IgD-negative memory B cell (primary cell): Measurements from ENCODE around the gene GPER1. TPM values are rescaled to one million over a fixed set of nuclear protein-coding genes. Genes with fewer than 3 reads are reported as not detected.
A peak's percentile ranks its signal among the peaks of the same experiment; 100 is the strongest.
"Not testable (repeated sequence)": the region's sequence is repeated elsewhere in the genome, so short reads cannot be mapped to it uniquely, and the experiment has no call there.

Experiments
- H3K27ac Mint-ChIP-seq, 3 donors: one replicate each; pipeline ENCODE4 v1.8.0; 2020 to 2022; ENCODE audit warnings: mild to moderate bottlenecking in 3 of 3, mixed read lengths in 3 of 3, moderate library complexity in 1 of 3
- H3K27me3 Mint-ChIP-seq: one replicate; pipeline ENCODE4 v1.8.0; 2021; ENCODE audit warnings: mixed read lengths
- H3K36me3 Mint-ChIP-seq: one replicate; pipeline ENCODE4 v1.8.0; 2020; ENCODE audit warnings: mild to moderate bottlenecking, mixed read lengths
- H3K4me1 Mint-ChIP-seq, 3 donors: one replicate each; pipeline ENCODE4 v1.8.0; 2020 to 2022; ENCODE audit warnings: mixed read lengths in 3 of 3, mild to moderate bottlenecking in 1 of 3
- H3K4me3 Mint-ChIP-seq, 4 donors: one replicate each; pipeline ENCODE4 v1.8.0; 2020 to 2022; ENCODE audit warnings: mild to moderate bottlenecking in 4 of 4, mixed read lengths in 4 of 4, moderate library complexity in 3 of 4
- H3K9me3 Mint-ChIP-seq, 3 donors: one replicate each; pipeline ENCODE4 v1.8.0; 2020 to 2021; ENCODE audit warnings: mixed read lengths in 3 of 3, mild to moderate bottlenecking in 1 of 3
- polyA plus RNA-seq: library from polyadenylated mRNA; unstranded; fragments of 300-500 nt; fragmentation: Illumina TruSeq; gene quantifications from one replicate; pipeline ENCODE4 v1.2.3, GENCODE V29; 2021

Gene GPER1
- polyA plus RNA-seq, 1 donor from 2014 or later = 0.66 TPM

DNA sequence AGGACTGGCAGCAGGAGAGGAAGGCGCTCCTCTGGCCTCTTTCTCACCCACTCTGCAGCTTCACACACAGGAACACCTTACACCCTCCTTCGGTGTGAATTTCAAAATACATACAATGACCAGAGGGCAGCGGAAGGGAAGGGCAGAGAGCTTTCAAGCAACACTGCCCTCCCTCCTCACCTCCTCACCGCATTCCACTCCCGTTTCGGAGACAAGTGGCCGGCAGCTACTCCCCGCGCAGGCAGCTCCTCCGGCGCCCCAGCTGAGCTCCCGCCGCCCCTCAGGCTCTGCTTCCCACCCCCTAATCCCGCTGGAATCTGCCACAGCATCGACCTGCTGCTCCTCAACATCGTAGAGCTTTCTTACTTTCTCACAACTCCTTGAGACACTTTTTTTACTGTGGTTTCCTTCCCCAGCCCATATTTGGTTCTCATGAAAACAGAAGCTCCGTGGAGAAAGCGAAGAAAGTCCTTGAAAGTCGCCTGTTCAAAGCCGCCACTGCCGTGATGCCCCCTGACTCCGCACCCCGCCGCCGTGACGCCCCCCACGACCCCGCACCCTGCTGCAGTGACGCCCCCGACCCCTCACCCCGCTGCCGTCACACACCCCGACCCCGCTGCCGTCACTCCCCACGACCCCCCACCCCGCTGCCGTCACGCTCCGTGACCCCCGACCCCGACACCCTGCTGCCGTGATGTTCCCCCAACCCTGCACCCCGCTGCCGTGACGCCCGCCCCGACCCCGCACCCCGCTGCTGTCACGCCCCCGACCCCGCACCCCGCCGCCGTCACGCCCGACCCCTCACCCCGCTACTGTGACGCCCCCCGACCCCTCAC, 14.6 kb upstream of the GPER1 start:
- Mint-ChIP-seq H3K9me3 (no peaks in the 10 kb centered on the region), H3K4me3 (no peak overlapping the region), H3K36me3 (peaks cover 2% of the 10 kb centered on the region), H3K27me3 (no peaks in the 10 kb centered on the region), H3K4me1 (no peaks in the 10 kb centered on the region), H3K27ac (no peak overlapping the region)

DNA sequence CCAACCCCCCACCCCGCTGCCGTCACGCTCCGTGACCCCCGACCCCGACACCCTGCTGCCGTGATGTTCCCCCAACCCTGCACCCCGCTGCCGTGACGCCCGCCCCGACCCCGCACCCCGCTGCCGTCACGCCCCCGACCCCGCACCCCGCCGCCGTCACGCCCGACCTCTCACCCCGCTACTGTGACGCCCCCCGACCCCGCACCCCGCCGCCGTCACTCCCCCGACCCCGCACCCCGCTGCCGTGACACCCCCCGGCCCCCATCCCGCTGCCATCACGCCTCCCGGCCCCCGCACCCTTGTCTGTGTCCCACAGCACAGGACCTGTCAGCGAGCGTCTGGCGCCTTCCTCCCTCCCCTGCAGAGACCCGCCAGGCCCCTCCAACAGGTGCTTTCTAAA, 13.9 kb upstream of the GPER1 start:
- H3K9me3 Mint-ChIP-seq, H3K27me3 Mint-ChIP-seq, H3K27ac Mint-ChIP-seq, H3K4me3 Mint-ChIP-seq, H3K4me1 Mint-ChIP-seq, H3K36me3 Mint-ChIP-seq: not testable (repeated sequence)

DNA sequence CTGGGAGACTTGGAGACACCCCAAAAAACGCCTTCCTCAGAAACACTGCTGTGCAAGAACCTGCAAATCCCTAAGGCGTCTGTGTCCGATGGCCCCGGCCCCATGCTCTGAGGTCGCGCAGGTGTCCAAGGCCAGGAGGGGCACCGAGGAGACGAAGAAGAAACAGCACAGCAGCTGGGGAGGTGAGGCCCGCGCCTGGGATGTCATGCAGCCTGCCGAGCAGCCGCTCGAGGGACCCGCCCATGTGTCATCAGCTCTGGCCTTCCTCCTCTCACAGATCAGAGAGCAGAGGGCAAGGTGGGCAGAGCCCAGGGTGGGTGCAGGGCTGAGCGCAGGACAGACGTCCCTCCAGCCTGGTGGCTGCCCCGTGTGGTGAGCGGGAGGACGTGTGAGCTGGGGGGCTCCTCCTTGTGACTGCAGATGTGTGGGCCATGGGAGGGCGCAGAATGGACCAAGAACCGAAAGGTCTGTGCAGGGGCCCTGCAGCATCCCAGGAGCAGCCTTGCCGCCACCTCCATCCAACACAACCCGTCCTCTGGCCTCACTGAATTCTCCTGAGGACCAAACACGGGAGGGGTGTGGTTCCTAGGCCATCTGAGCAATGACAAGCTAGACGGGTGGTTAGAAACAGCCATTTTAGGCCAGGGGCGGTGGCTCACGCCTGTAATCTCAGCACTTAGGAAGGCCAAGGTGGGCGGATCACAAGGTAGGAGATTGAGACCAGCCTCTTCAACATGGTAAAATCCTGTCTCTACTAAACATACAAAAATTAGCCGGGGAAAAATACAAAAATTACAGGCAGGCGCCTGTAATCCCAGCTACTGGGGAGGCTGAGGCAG, 13.1 kb upstream of the GPER1 start:
- H3K27me3 Mint-ChIP-seq = no peaks in the 10 kb centered on the region
- H3K4me1 Mint-ChIP-seq = no peaks in the 10 kb centered on the region
- no peak overlapping the region for H3K4me3 Mint-ChIP-seq
- no peak overlapping the region for H3K27ac Mint-ChIP-seq
- peaks cover 2% of the 10 kb centered on the region for H3K36me3 Mint-ChIP-seq
- no peaks in the 10 kb centered on the region for H3K9me3 Mint-ChIP-seq

DNA sequence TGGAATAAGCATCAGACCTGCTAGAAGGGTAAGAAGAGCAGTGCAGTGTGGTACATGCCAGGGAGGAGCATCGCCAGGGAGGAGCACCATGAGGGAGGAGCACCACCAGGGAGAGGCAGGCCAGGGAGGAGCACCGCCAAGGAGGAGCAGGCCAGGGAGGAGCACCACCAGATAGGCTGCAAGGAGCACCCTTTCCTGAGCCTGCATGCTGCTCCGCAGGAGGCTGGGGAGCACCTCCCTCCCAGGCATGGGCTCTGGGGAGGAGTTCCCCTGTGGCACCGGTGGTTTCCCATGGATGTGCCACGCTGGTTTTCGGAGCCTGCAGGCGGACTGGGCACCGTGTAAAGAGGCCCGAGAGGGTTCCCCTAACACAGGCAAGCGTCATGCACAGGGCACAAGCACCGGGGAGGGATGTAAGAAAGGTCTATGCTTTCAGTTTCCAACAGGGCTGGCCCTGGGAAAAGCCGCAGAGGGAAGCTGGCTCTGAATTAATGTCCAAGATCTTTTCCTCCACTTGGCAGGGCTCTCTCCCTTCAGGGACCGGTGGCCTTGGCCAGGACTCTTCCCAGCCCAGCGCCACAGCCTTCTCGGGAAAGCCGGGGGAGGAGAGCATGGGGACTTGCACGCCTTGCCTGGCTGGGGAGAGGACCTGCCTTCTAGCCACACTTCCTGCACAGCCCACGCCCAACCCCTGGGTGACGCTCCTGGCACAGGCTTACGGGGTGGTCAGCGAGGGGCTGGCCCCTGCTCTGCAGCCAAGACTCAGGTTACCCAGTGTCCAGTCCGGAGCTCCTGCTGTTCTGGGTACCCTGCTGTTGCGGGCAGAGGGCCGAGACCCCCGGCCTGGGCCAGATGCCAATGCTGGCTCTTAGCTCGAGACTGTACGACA, 11.5 kb upstream of the GPER1 start:
- Mint-ChIP-seq H3K27me3 (no peaks in the 10 kb centered on the region), H3K4me1 (no peaks in the 10 kb centered on the region), H3K27ac (no peak overlapping the region), H3K9me3 (no peaks in the 10 kb centered on the region), H3K4me3 (no peak overlapping the region), H3K36me3 (no peaks in the 10 kb centered on the region)

DNA sequence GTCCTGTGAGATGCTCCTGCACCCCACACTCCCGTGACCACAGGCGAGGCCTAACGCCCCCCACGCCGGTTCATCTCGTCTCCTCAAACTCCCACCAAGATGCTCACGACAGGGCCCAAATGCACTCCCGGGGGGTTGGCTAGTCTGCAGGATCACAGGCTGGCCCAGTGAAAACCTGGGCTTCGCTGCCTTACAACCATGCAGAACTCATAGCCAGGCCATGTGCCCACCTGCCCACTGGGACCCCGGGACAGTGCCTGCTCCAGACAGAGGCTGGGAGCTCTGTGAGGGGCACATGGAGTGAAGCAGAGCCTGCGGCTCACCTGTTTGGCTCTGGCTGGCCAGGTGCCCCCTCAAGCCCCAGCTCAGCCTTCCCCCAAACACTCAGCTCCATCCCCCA, 9.4 kb upstream of the GPER1 start:
- H3K4me1 Mint-ChIP-seq = peaks cover 0 to 1% (median 0%) of the 10 kb centered on the region in 3 donors
- no peak overlapping the region for H3K4me3 Mint-ChIP-seq
- H3K36me3 Mint-ChIP-seq = peaks cover 1% of the 10 kb centered on the region
- H3K9me3 Mint-ChIP-seq = no peaks in the 10 kb centered on the region
- H3K27ac Mint-ChIP-seq = no peak overlapping the region
- H3K27me3 Mint-ChIP-seq = no peaks in the 10 kb centered on the region

DNA sequence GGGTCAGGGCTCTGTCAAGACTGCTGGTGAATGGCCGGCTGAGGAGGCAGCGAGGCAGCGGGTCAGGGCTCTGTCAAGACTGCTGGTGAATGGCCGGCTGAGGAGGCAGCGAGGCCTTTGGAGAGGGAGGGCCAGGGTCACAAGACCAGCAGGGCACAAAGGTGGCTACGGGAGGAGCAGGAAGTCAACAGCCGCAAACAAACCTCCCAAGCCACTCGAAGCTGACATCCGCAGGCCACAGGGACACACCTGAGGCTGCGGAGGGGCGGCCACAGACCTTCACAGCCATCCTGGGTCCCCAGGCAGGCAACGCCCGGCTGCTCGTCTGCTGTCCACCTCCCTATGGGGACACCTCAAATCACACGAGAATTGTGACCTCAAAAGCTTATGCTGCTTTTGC, 8.9 kb upstream of the GPER1 start:
- H3K4me3 Mint-ChIP-seq = no peak overlapping the region
- no peaks in the 10 kb centered on the region for H3K9me3 Mint-ChIP-seq
- H3K27me3 Mint-ChIP-seq = no peaks in the 10 kb centered on the region
- H3K4me1 Mint-ChIP-seq = peaks cover 0 to 1% (median 0%) of the 10 kb centered on the region in 3 donors
- H3K27ac Mint-ChIP-seq = no peak overlapping the region
- H3K36me3 Mint-ChIP-seq = peaks cover 1% of the 10 kb centered on the region

DNA sequence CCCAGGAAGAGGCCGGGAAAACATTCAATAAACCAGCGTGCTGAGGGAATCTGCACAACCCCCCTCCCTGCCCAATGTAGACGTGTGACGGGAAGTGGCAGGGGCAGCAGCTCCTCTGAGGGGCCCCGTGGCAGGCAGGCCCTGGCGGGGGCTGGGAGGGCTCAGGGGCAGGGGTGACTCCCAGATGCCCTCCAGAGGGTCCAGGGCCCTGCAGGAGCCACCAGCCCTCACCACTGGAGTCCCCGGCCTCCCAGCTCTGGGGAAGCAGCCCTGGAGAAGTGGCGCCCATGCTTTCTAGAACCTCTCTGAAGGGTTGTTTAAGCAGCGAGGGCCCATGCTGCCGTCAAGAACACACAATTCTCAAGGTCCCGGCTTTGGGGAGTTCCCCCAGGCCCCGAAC, 8.4 kb upstream of the GPER1 start:
- Mint-ChIP-seq H3K27me3 (no peaks in the 10 kb centered on the region), H3K27ac (no peak overlapping the region), H3K4me1 (peaks cover 0 to 1% (median 1%) of the 10 kb centered on the region in 3 donors), H3K36me3 (peaks cover 1% of the 10 kb centered on the region), H3K4me3 (no peak overlapping the region), H3K9me3 (no peaks in the 10 kb centered on the region)

DNA sequence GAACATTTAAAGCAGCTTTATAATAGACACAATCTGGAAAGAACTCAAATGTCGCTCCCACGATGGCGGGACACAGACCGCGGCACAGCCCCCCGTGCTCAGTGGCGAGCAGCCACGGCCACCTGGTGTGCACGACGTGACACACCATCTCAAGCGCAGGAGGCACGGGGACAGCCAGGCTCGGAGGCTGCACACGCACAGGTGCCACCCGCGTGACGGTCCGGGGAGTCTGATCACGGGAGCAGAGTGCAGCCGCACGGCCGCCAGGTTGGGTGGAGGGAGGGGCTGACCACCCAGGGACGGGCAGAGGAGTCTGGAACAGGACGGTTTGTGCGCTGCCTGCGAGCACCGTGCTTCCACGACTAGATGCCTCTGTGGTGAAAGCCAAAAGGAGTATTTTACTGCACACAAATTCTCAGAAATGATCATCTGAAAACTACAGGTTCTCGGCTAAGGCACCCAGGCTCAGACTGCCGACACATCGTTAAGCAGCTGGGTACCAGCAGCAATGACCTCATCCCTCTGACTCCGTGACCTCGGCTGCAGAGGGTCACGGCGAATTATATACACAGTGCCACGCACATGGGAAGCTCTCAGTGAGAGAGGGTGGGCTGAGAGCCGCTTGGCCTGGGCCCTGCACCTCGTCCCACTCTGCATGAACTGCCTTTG, 7.5 kb upstream of the GPER1 start:
- H3K27me3 Mint-ChIP-seq = no peaks in the 10 kb centered on the region
- no peaks in the 10 kb centered on the region for H3K9me3 Mint-ChIP-seq
- H3K4me3 Mint-ChIP-seq = no peak overlapping the region
- H3K27ac Mint-ChIP-seq = no peak overlapping the region
- H3K4me1 Mint-ChIP-seq = peaks cover 0 to 9% (median 6%) of the 10 kb centered on the region in 3 donors
- H3K36me3 Mint-ChIP-seq = peaks cover 1% of the 10 kb centered on the region

DNA sequence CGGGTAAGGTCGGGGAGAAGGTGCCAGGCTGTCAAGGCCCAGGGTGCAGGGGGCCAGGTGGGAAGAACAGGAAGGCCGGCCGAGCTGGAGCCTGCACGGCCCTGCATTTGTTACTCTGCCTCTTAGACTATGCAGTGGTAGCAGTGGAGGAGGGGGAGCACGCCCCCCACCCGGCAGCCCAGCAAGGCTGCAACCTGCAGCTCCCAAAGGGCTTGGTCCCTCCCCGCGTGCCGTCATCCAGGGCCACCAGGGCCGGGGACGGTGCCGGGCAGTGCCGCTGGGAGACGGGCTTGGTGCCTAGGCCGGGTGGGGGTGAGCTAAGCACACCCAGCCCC, 7.0 kb upstream of the GPER1 start:
- no peak overlapping the region for H3K27ac Mint-ChIP-seq
- H3K36me3 Mint-ChIP-seq = peaks cover 1% of the 10 kb centered on the region
- H3K27me3 Mint-ChIP-seq = no peaks in the 10 kb centered on the region
- peaks cover 2 to 11% (median 7%) of the 10 kb centered on the region in 3 donors for H3K4me1 Mint-ChIP-seq
- H3K4me3 Mint-ChIP-seq = no peak overlapping the region
- no peaks in the 10 kb centered on the region for H3K9me3 Mint-ChIP-seq

DNA sequence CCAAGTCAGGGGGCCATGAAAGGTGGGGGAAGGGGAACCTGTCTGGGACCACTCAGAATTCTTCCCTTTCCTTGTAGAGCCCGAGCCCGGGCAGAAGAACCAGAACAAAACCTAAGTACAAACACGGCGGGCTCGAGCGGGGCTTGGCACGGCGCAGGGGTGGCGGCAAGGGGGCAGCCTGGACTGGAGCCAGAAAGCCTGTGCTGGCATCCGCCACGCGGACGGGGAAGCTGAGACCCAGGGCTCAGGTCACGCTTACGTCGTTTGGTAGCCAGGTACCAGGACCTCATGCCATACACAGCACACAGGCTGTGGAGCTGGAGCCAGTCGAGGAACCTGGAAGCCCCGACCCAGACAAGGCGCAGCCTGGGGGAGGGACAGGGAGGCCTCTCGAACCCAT, 6.6 kb upstream of the GPER1 start:
- Mint-ChIP-seq H3K36me3 (peaks cover 1% of the 10 kb centered on the region), H3K4me3 (no peak overlapping the region), H3K9me3 (no peaks in the 10 kb centered on the region), H3K4me1 (peaks cover 6 to 16% (median 11%) of the 10 kb centered on the region in 3 donors), H3K27ac (no peak overlapping the region), H3K27me3 (no peaks in the 10 kb centered on the region)

DNA sequence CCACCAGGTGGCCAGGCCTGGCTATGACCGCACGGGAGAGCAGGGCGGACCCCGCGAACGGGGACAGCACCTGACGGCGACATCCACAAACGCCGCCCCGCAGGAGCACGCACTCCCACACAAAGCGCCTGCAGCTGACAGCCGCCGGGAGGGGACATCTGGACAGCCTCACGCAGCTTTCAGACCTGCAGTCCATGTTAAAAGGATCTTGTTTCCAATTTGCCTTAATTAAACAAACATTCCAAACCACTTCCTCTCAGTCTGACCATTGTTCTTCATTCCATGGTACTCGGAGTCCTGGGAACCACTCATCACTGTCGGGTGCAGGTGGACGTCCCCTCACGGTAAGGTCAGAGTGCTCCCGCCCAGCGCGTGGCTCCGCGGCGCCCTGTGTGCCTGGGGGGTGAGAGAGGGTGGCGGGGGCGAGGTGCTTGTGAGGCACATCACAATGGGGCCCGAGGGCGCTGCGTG, 5.9 kb upstream of the GPER1 start:
- H3K36me3 Mint-ChIP-seq = peaks cover 1% of the 10 kb centered on the region
- H3K9me3 Mint-ChIP-seq = no peaks in the 10 kb centered on the region
- no peak overlapping the region for H3K4me3 Mint-ChIP-seq
- H3K27me3 Mint-ChIP-seq = no peaks in the 10 kb centered on the region
- no peak overlapping the region for H3K27ac Mint-ChIP-seq
- peaks cover 13 to 19% (median 15%) of the 10 kb centered on the region in 3 donors for H3K4me1 Mint-ChIP-seq

DNA sequence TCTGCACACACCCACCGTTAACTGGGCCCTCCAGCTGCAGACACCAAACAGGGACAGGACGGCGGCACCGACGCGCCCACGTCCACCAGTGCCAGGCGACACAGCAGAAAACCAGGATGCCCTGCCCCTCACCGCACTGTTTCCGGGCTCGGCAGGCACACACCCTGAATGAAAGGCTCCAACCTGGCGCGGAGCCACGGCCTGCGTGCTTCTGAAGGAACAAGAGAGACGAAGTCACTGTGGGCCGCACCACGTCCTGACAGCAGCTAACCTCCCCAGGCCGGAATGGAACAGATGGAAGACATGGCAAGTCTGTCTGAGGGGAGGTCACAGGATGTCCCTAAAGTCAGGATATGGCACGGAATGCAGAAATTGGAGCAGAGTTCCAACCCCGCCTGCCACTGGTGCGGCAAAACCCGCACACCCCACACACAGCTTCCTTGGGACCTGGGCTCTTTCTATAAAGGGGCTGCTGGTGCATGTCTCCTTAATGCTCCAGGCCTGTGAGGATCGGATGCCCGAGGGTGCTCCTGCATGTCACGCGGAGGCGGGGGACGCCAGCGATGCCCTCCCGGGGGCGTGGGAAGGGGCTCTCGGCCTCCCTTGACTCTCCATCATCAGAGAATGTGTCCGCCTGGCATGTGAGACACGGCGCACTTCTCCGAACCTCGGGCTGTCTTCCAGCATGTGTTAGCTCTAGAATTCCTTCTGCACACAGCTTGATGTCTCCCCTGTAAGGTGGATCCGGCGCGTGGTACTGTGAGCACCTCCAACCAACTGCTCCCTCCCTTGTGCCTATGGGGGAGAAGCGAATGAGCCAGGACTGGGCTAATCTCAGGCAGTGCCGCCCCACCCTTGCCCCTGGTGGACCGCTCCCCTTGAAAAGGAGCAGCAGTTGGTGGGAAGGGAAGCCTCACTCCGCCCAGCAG, 3.9 kb upstream of the GPER1 start:
- no peak overlapping the region for H3K4me3 Mint-ChIP-seq
- no peaks in the 10 kb centered on the region for H3K9me3 Mint-ChIP-seq
- H3K36me3 Mint-ChIP-seq = peaks cover 1% of the 10 kb centered on the region
- H3K4me1 Mint-ChIP-seq = peaks cover 22 to 28% (median 24%) of the 10 kb centered on the region in 3 donors
- H3K27me3 Mint-ChIP-seq = no peaks in the 10 kb centered on the region
- H3K27ac Mint-ChIP-seq = peak overlapping the region in 2 of 3 donors; percentile 43 to 72

DNA sequence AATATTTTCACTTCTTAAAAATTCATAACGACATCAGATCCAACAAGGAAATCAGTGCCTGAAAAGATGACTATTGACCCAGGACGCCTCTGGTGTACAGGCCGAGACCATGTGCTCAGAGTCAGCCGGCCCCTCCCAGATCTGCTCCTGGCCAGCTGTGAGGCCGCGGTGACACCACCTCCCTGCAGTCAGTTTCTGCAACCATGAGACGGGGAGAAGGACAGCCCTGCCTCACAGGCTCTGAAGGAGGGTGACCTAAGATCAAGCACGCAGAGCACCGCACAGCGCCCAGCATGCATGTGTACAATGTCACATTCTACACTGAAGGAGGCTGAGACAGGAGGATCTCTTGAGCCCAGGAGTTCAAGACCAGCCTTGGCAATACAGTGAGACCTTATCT, 2.6 kb upstream of the GPER1 start:
- Mint-ChIP-seq H3K27ac (peak overlapping the region in 1 of 3 donors; percentile 72), H3K27me3 (no peaks in the 10 kb centered on the region), H3K9me3 (no peaks in the 10 kb centered on the region), H3K36me3 (peaks cover 1% of the 10 kb centered on the region), H3K4me3 (peak overlapping the region in 2 of 4 donors; percentile 40 to 44), H3K4me1 (peaks cover 22 to 28% (median 26%) of the 10 kb centered on the region in 3 donors)
